DND-41 (cell line): ENCODE measurements around the gene HTR3D.

ENCODE experiments used
- ATAC-seq: fragments of 200-7000 bp; cut with Tn5 transposase; 3 replicates; pipeline ENCODE4 v1.9.1; 2021; ENCODE audit warnings: low read depth; ENCODE audit not compliant: insufficient read depth
- DNase-seq: peaks from one replicate; pipeline ENCODE4 v3.0.0-alpha.2; 2020
- H2AFZ ChIP-seq: 2 replicates; pipeline ENCODE4 v1.6.0; 2012; ENCODE audit warnings: low read depth, low read length
- H3K27ac ChIP-seq: 2 replicates; pipeline ENCODE4 v1.5.1; 2012; ENCODE audit warnings: low read length, inconsistent platforms
- H3K27me3 ChIP-seq: fragments of 200-600 bp; sonication (generic); 2 replicates; pipeline ENCODE4 v1.6.0; 2012; ENCODE audit warnings: low read length, mild to moderate bottlenecking, inconsistent platforms; ENCODE audit not compliant: insufficient read depth, poor library complexity
- H3K36me3 ChIP-seq: 2 replicates; pipeline ENCODE4 v1.5.1; 2012; ENCODE audit warnings: low read length, inconsistent platforms; ENCODE audit not compliant: insufficient read depth
- H3K4me1 ChIP-seq: 2 replicates; pipeline ENCODE4 v1.5.1; 2012; ENCODE audit warnings: mild to moderate bottlenecking, low read length; ENCODE audit not compliant: insufficient read depth
- H3K4me2 ChIP-seq: 2 replicates; pipeline ENCODE4 v1.6.0; 2012; ENCODE audit warnings: mild to moderate bottlenecking, moderate library complexity, low read length, inconsistent platforms; ENCODE audit not compliant: insufficient read depth
- H3K4me3 ChIP-seq, 2 experiments: fragments of 200-600 bp in 1 of 2; shearing (Covaris generic) in 1 of 2; 2 replicates each; pipeline ENCODE4 v1.5.1; 2012 to 2016; ENCODE audit warnings: inconsistent platforms in 2 of 2, low read length in 2 of 2, mild to moderate bottlenecking in 2 of 2, low read depth in 1 of 2, moderate library complexity in 1 of 2
- H3K79me2 ChIP-seq: 2 replicates; pipeline ENCODE4 v1.6.0; 2012; ENCODE audit warnings: low read length, inconsistent platforms; ENCODE audit not compliant: insufficient read depth
- H3K9ac ChIP-seq: 2 replicates; pipeline ENCODE4 v1.6.0; 2012; ENCODE audit warnings: low read depth, mild to moderate bottlenecking, inconsistent platforms, low read length, moderate library complexity
- H3K9me3 ChIP-seq: 2 replicates; pipeline ENCODE4 v1.5.1; 2012; ENCODE audit warnings: low read length, moderate library complexity, mild to moderate bottlenecking, inconsistent platforms; ENCODE audit not compliant: insufficient read depth, severe bottlenecking
- H4K20me1 ChIP-seq: 2 replicates; pipeline ENCODE4 v1.6.0; 2012; ENCODE audit warnings: low read length; ENCODE audit not compliant: insufficient read depth
- CTCF ChIP-seq: IDR thresholded peaks from 2 replicates; pipeline ENCODE4 v1.5.1; 2012; ENCODE audit warnings: borderline replicate concordance, low read length, moderate library complexity, mild to moderate bottlenecking; ENCODE audit not compliant: poor library complexity, severe bottlenecking; ENCODE audit errors: extremely low read depth
- EZH2 ChIP-seq: IDR thresholded peaks from 3 replicates; pipeline ENCODE4 v1.6.1; 2012; ENCODE audit warnings: borderline replicate concordance, low read depth, mild to moderate bottlenecking, moderate library complexity, low read length, inconsistent platforms; ENCODE audit not compliant: severe bottlenecking

The HTR3D gene

GRCh38 chr3:184008161-184008560, 23.4 kb upstream of the HTR3D start:
- no peaks in the 10 kb centered on the region for H3K9me3 ChIP-seq
- H3K27me3 ChIP-seq = no peaks in the 10 kb centered on the region
- no peak for ATAC-seq
- no peak overlapping the region for H3K4me2 ChIP-seq
- no peak for DNase-seq
- H3K9ac ChIP-seq = no peak overlapping the region
- TF ChIP-seq CTCF = no peak
- no peak for TF ChIP-seq EZH2
- no peak overlapping the region for H3K27ac ChIP-seq
- H3K36me3 ChIP-seq = peaks cover 52% of the 10 kb centered on the region
- 0 out of 2 replicates have a peak, but pooled peaks cover 3% of the 10 kb centered on the region for H4K20me1 ChIP-seq
- H3K79me2 ChIP-seq = peaks cover 5% of the 10 kb centered on the region
- H2AFZ ChIP-seq = no peak overlapping the region
- H3K4me1 ChIP-seq = peaks cover 20% of the 10 kb centered on the region
- no peak overlapping the region for H3K4me3 ChIP-seq

- H3K4me2 ChIP-seq = no peak overlapping the region
- no peak overlapping the region for H3K4me3 ChIP-seq
- H3K27me3 ChIP-seq = no peaks in the 10 kb centered on the region
- TF ChIP-seq CTCF (no peak), EZH2 (no peak)
- H3K27ac ChIP-seq = no peak overlapping the region
- ATAC-seq = no peak
- peaks cover 16% of the 10 kb centered on the region for H3K79me2 ChIP-seq
- H4K20me1 ChIP-seq = no peaks in the 10 kb centered on the region
- no peaks in the 10 kb centered on the region for H3K9me3 ChIP-seq
- no peak overlapping the region for H3K9ac ChIP-seq
- H3K36me3 ChIP-seq = peaks cover 42% of the 10 kb centered on the region
- peaks cover 23% of the 10 kb centered on the region for H3K4me1 ChIP-seq
- no peak overlapping the region for H2AFZ ChIP-seq
- no peak for DNase-seq
Measured at GRCh38 chr3:184011230-184011876, 20.2 kb upstream of the HTR3D start.

GRCh38 chr3:184011937-184012889, 19.3 kb upstream of the HTR3D start:
- no peak overlapping the region for H3K4me2 ChIP-seq
- H3K4me1 ChIP-seq = peaks cover 27% of the 10 kb centered on the region
- H4K20me1 ChIP-seq = no peaks in the 10 kb centered on the region
- H3K27me3 ChIP-seq = no peaks in the 10 kb centered on the region
- peaks cover 42% of the 10 kb centered on the region for H3K36me3 ChIP-seq
- H3K27ac ChIP-seq = no peak overlapping the region
- H3K4me3 ChIP-seq = no peak overlapping the region
- H2AFZ ChIP-seq = no peak overlapping the region
- DNase-seq (no peak), ATAC-seq (no peak)
- no peak for TF ChIP-seq CTCF
- no peak for TF ChIP-seq EZH2
- no peaks in the 10 kb centered on the region for H3K9me3 ChIP-seq
- no peak overlapping the region for H3K9ac ChIP-seq
- H3K79me2 ChIP-seq = peaks cover 25% of the 10 kb centered on the region
